K562 (cell line): ENCODE results near the gene MSH2. TPM values are rescaled to one million over a fixed set of nuclear protein-coding genes. Genes with fewer than 3 reads are reported as not detected.
A peak's percentile ranks its signal among the peaks of the same experiment; 100 is the strongest.
"Not testable (repeated sequence)": the region's sequence is repeated elsewhere in the genome, so short reads cannot be mapped to it uniquely, and the experiment has no call there.

Source experiments
- ATAC-seq: fragments of 200-7000 bp; cut with Tn5 transposase; 3 replicates; pipeline ENCODE4 v1.9.1; 2020; ENCODE audit warnings: moderate library complexity
- BruUV-seq: library from RNA; stranded (reverse); fragments of 400-500 nt; replicated peaks from 2 replicates; lab custom pipeline; 2021; lab: Mats Ljungman, UMichigan
- CTCF ChIA-PET: fragments of 300-600 bp; formaldehyde crosslinking; extraction: SDS; loops from one replicate; lab custom pipeline; 2021; ENCODE audit warnings: low intra/inter-chr PET ratio; lab: Yijun Ruan, JAX
- POLR2A ChIA-PET: fragments of 300-600, 350-650 bp; sonication (Branson Sonifier 250); formaldehyde crosslinking; extraction: SDS; loops from one replicate; lab custom pipeline; 2021; ENCODE audit warnings: antibody characterized with exemption, inconsistent platforms; lab: Yijun Ruan, JAX
- DNase-seq, 4 experiments: peaks; one replicate each; pipeline versions ENCODE4 v3.0.0 to v3.0.0-alpha.2; 2011 to 2018; ENCODE audit warnings: low spot score in 3 of 4, mixed read lengths in 3 of 4; ENCODE audit errors: extremely low read depth in 1 of 4
- FAIRE-seq: peaks from 2 replicates; lab custom pipeline; 2011; peaks lifted over from hg19 to GRCh38; lab: Jason Lieb, UNC
- H2AFZ ChIP-seq: 2 replicates; pipeline ENCODE4 v1.6.0; 2011; ENCODE audit warnings: low read depth, low read length, control low read depth, inconsistent platforms
- H3K27ac ChIP-seq: fragments of 200-600 bp; 3 replicates; pipeline ENCODE4 v1.8.0; 2011; ENCODE audit warnings: low read depth, mild to moderate bottlenecking, control low read depth, inconsistent platforms, low read length, moderate library complexity, mixed read lengths; ENCODE audit errors: extremely low read depth
- H3K27me3 ChIP-seq, 2 experiments: fragments of 300-600 bp in 1 of 2; 2 replicates in 1 of 2; 3 replicates in 1 of 2; pipeline versions ENCODE4 v1.6.0 to v1.8.0; 2011; ENCODE audit warnings: inconsistent platforms in 2 of 2, low read length in 2 of 2, mild to moderate bottlenecking in 1 of 2, mixed read lengths in 1 of 2, moderate library complexity in 1 of 2; ENCODE audit not compliant: control insufficient read depth in 2 of 2, insufficient read depth in 2 of 2
- H3K36me3 ChIP-seq: fragments of 300-600 bp; 3 replicates; pipeline ENCODE4 v1.8.0; 2011; ENCODE audit warnings: mild to moderate bottlenecking, low read length, inconsistent platforms; ENCODE audit not compliant: control insufficient read depth, insufficient read depth
- H3K4me1 ChIP-seq, 2 experiments: fragments of 200-600 bp in 1 of 2; replicated peaks in 1 of 2; 2 replicates in 1 of 2; 3 replicates in 1 of 2; pipeline versions ENCODE4 v1.5.1 to v1.8.0; 2011; ENCODE audit warnings: inconsistent platforms in 2 of 2, low read length in 2 of 2, mild to moderate bottlenecking in 1 of 2, mixed read lengths in 1 of 2, moderate library complexity in 1 of 2; ENCODE audit not compliant: control insufficient read depth in 2 of 2, insufficient read depth in 2 of 2
- H3K4me2 ChIP-seq: 2 replicates; pipeline ENCODE4 v1.6.1; 2011; ENCODE audit warnings: low read length, control low read depth, inconsistent platforms, mixed read lengths; ENCODE audit not compliant: insufficient read depth
- H3K4me3 ChIP-seq: fragments of 200-600 bp; sonication (generic), shearing (Covaris generic); 2 replicates; pipeline ENCODE4 v1.5.1; 2016; ENCODE audit warnings: control low read depth, inconsistent platforms
- H3K79me2 ChIP-seq: fragments of 200-600 bp; 3 replicates; pipeline ENCODE4 v1.8.0; 2011; ENCODE audit warnings: low read length, inconsistent platforms; ENCODE audit not compliant: control insufficient read depth, insufficient read depth
- H3K9ac ChIP-seq, 2 experiments: 2 replicates each; pipeline versions ENCODE4 v1.6.0 to v1.6.1; 2011; ENCODE audit warnings: low read depth in 2 of 2, low read length in 2 of 2, control low read depth in 1 of 2, inconsistent platforms in 1 of 2, mild to moderate bottlenecking in 1 of 2, mixed read lengths in 1 of 2; ENCODE audit not compliant: insufficient read depth in 1 of 2
- H3K9me1 ChIP-seq: one replicate; pipeline ENCODE4 v1.6.0; 2011; ENCODE audit warnings: inconsistent platforms, mild to moderate bottlenecking, low read length, moderate library complexity; ENCODE audit not compliant: control insufficient read depth, insufficient read depth
- H3K9me3 ChIP-seq: replicated peaks from 2 replicates; pipeline ENCODE4 v1.5.1; 2011; ENCODE audit warnings: low read depth, low read length, inconsistent platforms; ENCODE audit not compliant: control insufficient read depth, insufficient read depth
- H4K20me1 ChIP-seq: replicated peaks from 2 replicates; pipeline ENCODE4 v1.6.1; 2011; ENCODE audit warnings: low read length, inconsistent platforms, mixed read lengths; ENCODE audit not compliant: control insufficient read depth, insufficient read depth
- ARID1B ChIP-seq: fragments of 450-650 bp; IDR thresholded peaks from 2 replicates; pipeline ENCODE4 v1.6.1; 2016; ENCODE audit warnings: antibody characterized with exemption, mild to moderate bottlenecking, inconsistent platforms
- ARID2 ChIP-seq: fragments of 450-650 bp; IDR thresholded peaks from 2 replicates; pipeline ENCODE4 v1.6.1; 2017; ENCODE audit warnings: antibody characterized with exemption, mild to moderate bottlenecking
- CBFA2T3 ChIP-seq: fragments of 450-650 bp; IDR thresholded peaks from 2 replicates; pipeline ENCODE4 v1.6.1; 2017
- CEBPB ChIP-seq: fragments of 450-650 bp; IDR thresholded peaks from 2 replicates; pipeline ENCODE4 v1.6.1; 2016; ENCODE audit warnings: missing genetic modification characterization, missing compliant biosample characterization
- DPF2 ChIP-seq: fragments of 450-650 bp; IDR thresholded peaks from 2 replicates; pipeline ENCODE4 v1.6.1; 2016
- ELF4 ChIP-seq: fragments of 450-650 bp; formaldehyde crosslinking; IDR thresholded peaks from 2 replicates; pipeline ENCODE4 v1.4.0; 2022; ENCODE audit warnings: missing genetic modification characterization
- HDGF ChIP-seq: fragments of 450-650 bp; IDR thresholded peaks from 2 replicates; pipeline ENCODE4 v1.6.1; 2016
- JUND ChIP-seq, 2 experiments: IDR thresholded peaks; 2 replicates in 1 of 2; 3 replicates in 1 of 2; pipeline ENCODE4 v1.6.1; 2011; ENCODE audit warnings: borderline replicate concordance in 2 of 2, low read depth in 2 of 2, low read length in 2 of 2, improper control_type of control experiment in 1 of 2, missing biosample characterization in 1 of 2, missing genetic modification characterization in 1 of 2, missing genetic modification reagents in 1 of 2
- SMARCA4 ChIP-seq: fragments of 450-650 bp; IDR thresholded peaks from 2 replicates; pipeline ENCODE4 v1.6.1; 2016
- TAF1 ChIP-seq: IDR thresholded peaks from 2 replicates; pipeline ENCODE4 v1.6.1; 2011; ENCODE audit warnings: mild to moderate bottlenecking, low read length, moderate library complexity; ENCODE audit not compliant: insufficient read depth, control insufficient read depth, severe bottlenecking; ENCODE audit errors: extremely low read depth
- TBL1XR1 ChIP-seq, 2 experiments: IDR thresholded peaks; 2 replicates each; pipeline ENCODE4 v1.6.1; 2012; ENCODE audit warnings: improper control_type of control experiment in 2 of 2, low read length in 2 of 2, mild to moderate bottlenecking in 1 of 2
- WGBS: fragments of 100-300 bp; shearing (Covaris generic); methylation state at CpG from one replicate; pipeline ENCODE4 v1.1.6; 2016; ENCODE audit warnings: low coverage, mixed read lengths; ENCODE audit not compliant: insufficient coverage; ENCODE audit errors: missing lambda C conversion rate; 5-methylcytosine and 5-hydroxymethylcytosine counted together
- in situ Hi-C: fragments of 300-500 bp; cut with MboI; formaldehyde crosslinking; loops from 4 replicates; pipeline ENCODE4 v1.15.0; 2018; ENCODE audit warnings: inconsistent platforms, mixed read lengths
- intact Hi-C: fragments of 100-400 bp; cut with micrococcal nuclease; formaldehyde crosslinking; loops from 2 replicates; pipeline ENCODE4 v1.14.2; 2022
- polyA plus RNA-seq, 8 experiments: library from polyadenylated mRNA; depleted of rRNA in 4 of 8; stranded (reverse) in 5 of 8; unstranded in 3 of 8; fragments of >200 nt; fragmentation: Nextera tagmentation in 2 of 8; fragmentation: Illumina TruSeq in 1 of 8; extraction: Ambion mirVana in 2 of 8; extraction: Trizol in 1 of 8; gene quantifications; 2 replicates each; pipeline versions ENCODE4 v1.2.1 to v1.2.3, GENCODE V29; 2011 to 2014; ENCODE audit warnings: inconsistent platforms in 1 of 8, missing spikeins in 1 of 8
- total RNA-seq, 7 experiments: library from RNA; depleted of rRNA in 6 of 7; stranded (reverse); fragments of >200 nt in 6 of 7; fragmentation: Illumina TruSeq in 2 of 7; extraction: Trizol in 2 of 7; gene quantifications; 2 replicates each; pipeline versions ENCODE4 v1.2.1 to v1.2.3, GENCODE V29; 2011 to 2021; ENCODE audit warnings: low replicate concordance in 1 of 7
- TF ChIP-seq, protein P1 (sequence below): fragments of 450-650 bp; formaldehyde crosslinking; IDR thresholded peaks from 2 replicates; pipeline ENCODE4 v1.4.0; 2020; ENCODE audit warnings: mild to moderate bottlenecking, moderate library complexity

MSH2 gene
- total and polyA plus RNA-seq, 9 of the 15 experiments (the other 6 are each of a cell fraction or from before 2014, with no cell fraction given), result 51.8 to 139 (median 113) TPM

DNA sequence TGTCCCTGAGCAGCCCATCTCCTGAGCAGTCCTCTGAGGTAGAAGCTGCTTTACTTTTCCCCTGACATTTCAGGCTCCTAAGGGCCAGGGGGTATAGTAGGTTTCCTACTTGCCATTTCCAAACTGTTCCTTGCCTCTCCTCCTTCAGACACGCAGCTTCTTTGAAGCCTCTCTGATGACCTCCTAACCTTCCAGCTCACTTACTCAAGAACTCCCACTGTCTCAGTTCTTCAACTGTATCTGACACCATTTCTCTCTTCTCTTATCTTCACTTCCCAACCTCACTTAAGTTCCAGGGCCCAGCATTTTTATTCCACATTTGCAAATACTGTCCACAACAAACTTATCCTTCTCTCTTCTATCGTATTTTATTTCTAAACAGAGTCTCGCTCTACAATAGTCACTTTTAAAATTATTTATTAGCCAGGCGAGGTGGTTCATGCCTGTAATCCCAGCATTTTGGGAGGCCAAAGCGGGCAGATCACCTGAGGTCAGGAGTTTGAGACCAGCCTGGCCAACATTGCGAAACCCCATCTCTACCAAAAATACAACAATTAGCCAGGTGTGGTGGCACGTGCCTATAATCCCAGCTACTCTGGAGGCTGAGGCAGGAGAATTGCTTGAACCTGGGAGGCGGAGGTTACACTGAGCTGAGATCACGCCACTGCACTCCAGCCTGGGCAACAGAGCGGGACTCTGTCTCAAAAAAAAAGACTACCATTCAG is 41.3 kb upstream of the MSH2 start:
- H3K27ac ChIP-seq, result peak overlapping the region; percentile 53

DNA sequence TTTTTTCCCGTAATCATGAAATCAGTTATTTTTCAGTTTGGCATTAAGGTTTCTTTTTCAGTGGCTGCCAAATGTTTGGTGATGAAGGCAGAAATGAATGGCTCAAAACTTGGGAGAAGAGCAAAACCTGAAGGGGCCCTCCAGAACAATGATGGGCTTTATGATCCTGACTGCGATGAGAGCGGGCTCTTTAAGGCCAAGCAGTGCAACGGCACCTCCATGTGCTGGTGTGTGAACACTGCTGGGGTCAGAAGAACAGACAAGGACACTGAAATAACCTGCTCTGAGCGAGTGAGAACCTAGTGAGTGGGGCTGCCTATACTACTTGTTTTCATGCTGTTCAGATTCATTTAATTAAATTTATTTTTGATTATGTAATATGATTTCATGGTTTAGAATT is 29.2 kb upstream of the MSH2 start:
- WGBS, result 48% methylated on average over 5 of the region's 5 CpGs
- POLR2A ChIA-PET, result interaction anchor here (0.7 kb wide), 1 partner anchor 10 kb away, joined by 3 read pairs; no protein-coding TSS in a partner anchor
- FAIRE-seq, result peak; percentile 81
- in situ Hi-C loops (no loop called here), intact Hi-C loops (loop anchor here (1.0 kb wide), 1 partner anchor 38 kb away; no protein-coding TSS in a partner anchor)
- CTCF ChIA-PET, result interaction anchor here (2.0 kb wide), 1 partner anchor 39 kb away, joined by 11 read pairs; no protein-coding TSS in a partner anchor
- BruUV-seq, result no TSS peak
- Histone ChIP-seq H3K9ac (no peak overlapping the region), H3K36me3 (peaks cover 31% of the 10 kb centered on the region; the same call in 1 of the 3 replicates), H3K9me3 (no peaks in the 10 kb centered on the region), H2AFZ (no peak overlapping the region), H3K9me1 (no peaks in the 10 kb centered on the region), H3K4me1 (peaks cover 0 to 12% of the 10 kb centered on the region in 2 experiments; a peak in 3 of 5 replicates), H3K4me2 (no peak overlapping the region), H3K27ac (no peak overlapping the region), H3K79me2 (peaks cover 41% of the 10 kb centered on the region), H3K4me3 (no peak overlapping the region), H3K27me3 (no peaks in the 10 kb centered on the region), H4K20me1 (no peaks in the 10 kb centered on the region)
- peak; percentile 74 for ATAC-seq
- DNase-seq, result peak; percentile 37 to 66 (median 56)
- TF ChIP-seq TBL1XR1 (IDR thresholded peaks at IDR 0.05; ENCODE audit: low read length in 2 of 2) (0 out of 4 replicates have a peak, but pooled peaks of 1 of the 2 experiments have one; percentile 14), HDGF (0 out of 2 replicates have a peak, but pooled peaks have one; percentile 48), JUND (IDR thresholded peaks at IDR 0.05; ENCODE audit: borderline replicate concordance, low read depth, low read length) (peak; percentile 23; the same call in 1 of the 2 replicates), JUND (tag; IDR thresholded peaks at IDR 0.05; ENCODE audit: borderline replicate concordance, low read depth, low read length) (no peak), TAF1 (no peak), ARID2 (peak; percentile 77; the same call in 1 of the 2 replicates)
- TF ChIP-seq, protein P1, sequence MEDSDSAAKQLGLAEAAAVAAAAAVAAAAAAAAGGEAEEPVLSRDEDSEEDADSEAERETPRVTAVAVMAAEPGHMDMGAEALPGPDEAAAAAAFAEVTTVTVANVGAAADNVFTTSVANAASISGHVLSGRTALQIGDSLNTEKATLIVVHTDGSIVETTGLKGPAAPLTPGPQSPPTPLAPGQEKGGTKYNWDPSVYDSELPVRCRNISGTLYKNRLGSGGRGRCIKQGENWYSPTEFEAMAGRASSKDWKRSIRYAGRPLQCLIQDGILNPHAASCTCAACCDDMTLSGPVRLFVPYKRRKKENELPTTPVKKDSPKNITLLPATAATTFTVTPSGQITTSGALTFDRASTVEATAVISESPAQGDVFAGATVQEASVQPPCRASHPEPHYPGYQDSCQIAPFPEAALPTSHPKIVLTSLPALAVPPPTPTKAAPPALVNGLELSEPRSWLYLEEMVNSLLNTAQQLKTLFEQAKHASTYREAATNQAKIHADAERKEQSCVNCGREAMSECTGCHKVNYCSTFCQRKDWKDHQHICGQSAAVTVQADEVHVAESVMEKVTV, result peak; percentile 49; the same call in 1 of the 2 replicates

More for the DNA sequence above, 41.3 kb upstream of the MSH2 start:
- H3K36me3 ChIP-seq, H3K9me3 ChIP-seq, BruUV-seq, in situ Hi-C loops, H3K79me2 ChIP-seq, intact Hi-C loops, CTCF ChIA-PET, H3K4me3 ChIP-seq, H3K27me3 ChIP-seq, H3K9me1 ChIP-seq, H4K20me1 ChIP-seq: not testable (repeated sequence)
- peak overlapping the region; percentile 76 for H2AFZ ChIP-seq
- TF ChIP-seq CEBPB (tag) (peak; percentile 89), DPF2 (peak; percentile 45; the same call in 1 of the 2 replicates), SMARCA4 (0 out of 2 replicates have a peak, but pooled peaks have one; percentile 38), CBFA2T3 (peak; percentile 24; the same call in 1 of the 2 replicates), ARID1B (peak; percentile 44; the same call in 1 of the 2 replicates), ELF4 (peak; percentile 26; the same call in 1 of the 2 replicates)
- peaks cover 36 to 41% of the 10 kb centered on the region in 2 experiments for H3K4me1 ChIP-seq
- peak overlapping the region; percentile 12 to 68; a peak in 2 of 4 replicates for H3K9ac ChIP-seq
- WGBS, result 62% methylated on average over 10 of the region's 10 CpGs
- ATAC-seq, result peak; percentile 51
- POLR2A ChIA-PET, result interaction anchor here (1.5 kb wide), 1 partner anchor 17 kb away, joined by 4 read pairs; no protein-coding TSS in a partner anchor
- peak; percentile 26 for FAIRE-seq
- DNase-seq, result peak; percentile 14 to 66 (median 24)
- peak overlapping the region; percentile 48 for H3K4me2 ChIP-seq
